ENCODE data around the gene PLPP4. TPM values are rescaled to one million over a fixed set of nuclear protein-coding genes. Genes with fewer than 3 reads are reported as not detected.

The PLPP4 gene
- total RNA-seq, 1 experiment from 2014 or later: not detected

- CTCF ChIA-PET: no interaction called here
- TF ChIP-seq EZH2 (IDR thresholded peaks at IDR 0.05; ENCODE audit: borderline replicate concordance, low read depth, low read length, poor library complexity, severe bottlenecking): no peak
- no peak for TF ChIP-seq CTCF (conservative IDR thresholded peaks at IDR 0.05; ENCODE audit: low read depth, low read length)
- H3K4me3 ChIP-seq (ENCODE audit: low read depth, low read length, poor library complexity, severe bottlenecking): no peak overlapping the region
- no peak for DNase-seq (ENCODE audit: low spot score)
- intact Hi-C loops (cut with micrococcal nuclease; ENCODE audit: unreplicated experiment): no loop called here
- no peaks in the 10 kb centered on the region for H3K9me3 ChIP-seq (ENCODE audit: low read depth, low read length, poor library complexity, severe bottlenecking)
- H3K4me1 ChIP-seq (ENCODE audit: insufficient read depth, low read length, poor library complexity, severe bottlenecking): no peaks in the 10 kb centered on the region
- no peak overlapping the region for H3K27ac ChIP-seq (ENCODE audit: low read depth, low read length, poor library complexity, severe bottlenecking)
- no peaks in the 10 kb centered on the region for H3K36me3 ChIP-seq (ENCODE audit: insufficient read depth, low read length, poor library complexity, severe bottlenecking)
- no TSS peak for BruUV-seq (replicated peaks)
- POLR2A ChIA-PET (ENCODE audit: low non-redundant PET): no interaction called here
- H3K27me3 ChIP-seq (replicated peaks; ENCODE audit: insufficient read depth, low read depth, low read length, poor library complexity): peaks cover 27% of the 10 kb centered on the region
Measured at GRCh38 chr10:120580918-120581895, 124.2 kb downstream of the PLPP4 start.

- CTCF ChIA-PET: no interaction called here
- Histone ChIP-seq H3K36me3 (ENCODE audit: insufficient read depth, low read length, poor library complexity, severe bottlenecking) (no peaks in the 10 kb centered on the region), H3K4me1 (ENCODE audit: insufficient read depth, low read length, poor library complexity, severe bottlenecking) (no peaks in the 10 kb centered on the region), H3K9me3 (ENCODE audit: low read depth, low read length, poor library complexity, severe bottlenecking) (no peaks in the 10 kb centered on the region), H3K27me3 (replicated peaks; ENCODE audit: insufficient read depth, low read depth, low read length, poor library complexity) (peaks cover 30% of the 10 kb centered on the region), H3K4me3 (ENCODE audit: low read depth, low read length, poor library complexity, severe bottlenecking) (no peak overlapping the region), H3K27ac (ENCODE audit: low read depth, low read length, poor library complexity, severe bottlenecking) (no peak overlapping the region)
- TF ChIP-seq EZH2 (IDR thresholded peaks at IDR 0.05; ENCODE audit: borderline replicate concordance, low read depth, low read length, poor library complexity, severe bottlenecking): no peak
- no peak for TF ChIP-seq CTCF (conservative IDR thresholded peaks at IDR 0.05; ENCODE audit: low read depth, low read length)
- intact Hi-C loops (cut with micrococcal nuclease; ENCODE audit: unreplicated experiment): no loop called here
- no peak for DNase-seq (ENCODE audit: low spot score)
- POLR2A ChIA-PET (ENCODE audit: low non-redundant PET): no interaction called here
- BruUV-seq (replicated peaks): no TSS peak
Measured at GRCh38 chr10:120582753-120583152, 125.7 kb downstream of the PLPP4 start.

- Histone ChIP-seq H3K36me3 (ENCODE audit: insufficient read depth, low read length, poor library complexity, severe bottlenecking) (no peaks in the 10 kb centered on the region), H3K4me1 (ENCODE audit: insufficient read depth, low read length, poor library complexity, severe bottlenecking) (no peaks in the 10 kb centered on the region), H3K27ac (ENCODE audit: low read depth, low read length, poor library complexity, severe bottlenecking) (no peak overlapping the region), H3K27me3 (replicated peaks; ENCODE audit: insufficient read depth, low read depth, low read length, poor library complexity) (peaks cover 36% of the 10 kb centered on the region), H3K9me3 (ENCODE audit: low read depth, low read length, poor library complexity, severe bottlenecking) (no peaks in the 10 kb centered on the region), H3K4me3 (ENCODE audit: low read depth, low read length, poor library complexity, severe bottlenecking) (no peak overlapping the region)
- no TSS peak for BruUV-seq (replicated peaks)
- intact Hi-C loops (cut with micrococcal nuclease; ENCODE audit: unreplicated experiment): no loop called here
- POLR2A ChIA-PET (ENCODE audit: low non-redundant PET): no interaction called here
- CTCF ChIA-PET: no interaction called here
- no peak for TF ChIP-seq EZH2 (IDR thresholded peaks at IDR 0.05; ENCODE audit: borderline replicate concordance, low read depth, low read length, poor library complexity, severe bottlenecking)
- no peak for TF ChIP-seq CTCF (conservative IDR thresholded peaks at IDR 0.05; ENCODE audit: low read depth, low read length)
- no peak for DNase-seq (ENCODE audit: low spot score)
Measured at GRCh38 chr10:120583424-120584108, 126.5 kb downstream of the PLPP4 start.
